Left ventricle myocardium inferior (tissue), 1 donor: ENCODE measurements around the gene ZSCAN9. TPM values are rescaled to one million over a fixed set of nuclear protein-coding genes. Genes with fewer than 3 reads are reported as not detected.

Experiments used
- DNase-seq: peaks from one replicate; pipeline ENCODE4 v3.0.0-alpha.2; 2020
- H3K27ac ChIP-seq: fragments of 200-600 bp; replicated peaks from 2 replicates; pipeline ENCODE4 v1.8.0; 2021
- H3K27me3 ChIP-seq: fragments of 200-600 bp; 2 replicates; pipeline ENCODE4 v1.8.0; 2021; ENCODE audit warnings: low read depth
- H3K36me3 ChIP-seq: fragments of 200-600 bp; 2 replicates; pipeline ENCODE4 v1.8.0; 2021
- H3K4me1 ChIP-seq: fragments of 200-600 bp; 2 replicates; pipeline ENCODE4 v1.8.0; 2021
- H3K4me3 ChIP-seq: fragments of 200-600 bp; 2 replicates; pipeline ENCODE4 v1.8.0; 2021; ENCODE audit warnings: mild to moderate bottlenecking, moderate library complexity
- H3K9me3 ChIP-seq: fragments of 200-600 bp; replicated peaks from 2 replicates; pipeline ENCODE4 v1.8.0; 2021
- CTCF ChIP-seq: fragments of 200-600 bp; IDR thresholded peaks from 2 replicates; pipeline ENCODE4 v1.8.0; 2021; ENCODE audit warnings: antibody characterized with exemption, mild to moderate bottlenecking, borderline replicate concordance
- intact Hi-C: fragments of 100-400 bp; cut with micrococcal nuclease; formaldehyde crosslinking; loops from one replicate; pipeline ENCODE4 v1.11.0; 2022
- total RNA-seq: library from RNA; stranded (reverse); fragmentation: NEBNext Ultra II Directional; extraction: Animal tissue kit (Norgen Biotek cat#: 25700); gene quantifications from one replicate; pipeline ENCODE4 v1.2.1, GENCODE V29; 2021
- donor health status: DM: no; HTN: yes; CAD: no; lungs with severe emphysema.

The ZSCAN9 gene
- total RNA-seq, 1 donor from 2014 or later = 9.7 TPM

GRCh38 chr6:28254121-28254519 lies 29.0 kb downstream of the ZSCAN9 start:
- no peaks in the 10 kb centered on the region for H3K27me3 ChIP-seq
- no peak for TF ChIP-seq CTCF
- intact Hi-C loops = loop anchor here (10.0 kb wide), 1 partner anchor 109 kb away; the partner anchor contains the start of gene ZKSCAN8
- H3K4me3 ChIP-seq = no peak overlapping the region
- H3K27ac ChIP-seq = no peak overlapping the region
- H3K36me3 ChIP-seq = peaks cover 3% of the 10 kb centered on the region
- H3K4me1 ChIP-seq = peaks cover 39% of the 10 kb centered on the region
- DNase-seq = no peak
- H3K9me3 ChIP-seq = peaks cover under 1% of the 10 kb centered on the region

GRCh38 chr6:28257042-28257441 lies 32.0 kb downstream of the ZSCAN9 start:
- Histone ChIP-seq H3K9me3 (peaks cover 24% of the 10 kb centered on the region), H3K4me3 (no peak overlapping the region), H3K36me3 (no peaks in the 10 kb centered on the region), H3K27me3 (no peaks in the 10 kb centered on the region), H3K27ac (no peak overlapping the region), H3K4me1 (peaks cover 23% of the 10 kb centered on the region)
- DNase-seq = no peak
- intact Hi-C loops = loop anchor here (10.0 kb wide), 1 partner anchor 112 kb away; the partner anchor contains the start of gene ZKSCAN8
- no peak for TF ChIP-seq CTCF

- H3K27ac ChIP-seq = peak within 1 kb of the TSS; percentile 54
- peaks cover 24% of the 10 kb centered on the region for H3K9me3 ChIP-seq
- H3K4me3 ChIP-seq = peak within 1 kb of the TSS; percentile 70
- intact Hi-C loops = loop anchor here (10.0 kb wide), 1 partner anchor 114 kb away; the partner anchor contains the start of gene ZKSCAN8
- TF ChIP-seq CTCF = no peak
- DNase-seq = peak; percentile 88
- H3K36me3 ChIP-seq = no peaks in the 10 kb centered on the region
- no peaks in the 10 kb centered on the region for H3K27me3 ChIP-seq
- H3K4me1 ChIP-seq = peaks cover 15% of the 10 kb centered on the region
These were observed 34.1 kb downstream of the ZSCAN9 start, which contains the start of gene NKAPL for GRCh38 chr6:28258877-28259777. TSS of gene NKAPL (plus strand) at chr6:28259297. CDS start at chr6:28259372, 75 bp downstream.

- Histone ChIP-seq H3K36me3 (no peaks in the 10 kb centered on the region), H3K9me3 (peaks cover 24% of the 10 kb centered on the region), H3K4me1 (peaks cover 40% of the 10 kb centered on the region), H3K4me3 (no peak overlapping the region), H3K27me3 (no peaks in the 10 kb centered on the region), H3K27ac (no peak overlapping the region)
- TF ChIP-seq CTCF = no peak
- intact Hi-C loops = no loop called here
- no peak for DNase-seq
These were observed 38.8 kb downstream of the ZSCAN9 start for GRCh38 chr6:28263922-28264321.

GRCh38 chr6:28264834-28265401 lies 39.8 kb downstream of the ZSCAN9 start:
- no peak overlapping the region for H3K27ac ChIP-seq
- H3K27me3 ChIP-seq = no peaks in the 10 kb centered on the region
- no peak for DNase-seq
- intact Hi-C loops = no loop called here
- H3K4me3 ChIP-seq = no peak overlapping the region
- H3K9me3 ChIP-seq = peaks cover 16% of the 10 kb centered on the region
- H3K36me3 ChIP-seq = no peaks in the 10 kb centered on the region
- TF ChIP-seq CTCF = no peak
- peaks cover 31% of the 10 kb centered on the region for H3K4me1 ChIP-seq
